Neural cell (in vitro differentiated cells): ENCODE measurements around the gene CALY. TPM values are rescaled to one million over a fixed set of nuclear protein-coding genes. Genes with fewer than 3 reads are reported as not detected.

Source experiments
- H2AFZ ChIP-seq: fragments of 200-600, 300-800 bp; sonication (generic), shearing (Covaris generic); 2 replicates; pipeline ENCODE4 v1.6.0; 2014; ENCODE audit warnings: low read depth, mild to moderate bottlenecking, antibody characterized with exemption, low read length, moderate library complexity
- H3F3A ChIP-seq: fragments of 200-600 bp; shearing (Covaris generic); 2 replicates; pipeline ENCODE4 v1.6.1; 2016; ENCODE audit warnings: mild to moderate bottlenecking, moderate library complexity, mixed read lengths, antibody characterized with exemption, low read length; ENCODE audit not compliant: insufficient read depth, poor library complexity, severe bottlenecking
- H3K27ac ChIP-seq: fragments of 200-600, 300-800 bp; sonication (generic), shearing (Covaris generic); 2 replicates; pipeline ENCODE4 v1.5.1; 2014; ENCODE audit warnings: mild to moderate bottlenecking, low read length, moderate library complexity
- H3K27me3 ChIP-seq: fragments of 300-800, 200-600 bp; sonication (generic), shearing (Covaris generic); 2 replicates; pipeline ENCODE4 v1.6.0; 2014; ENCODE audit warnings: mild to moderate bottlenecking, low read depth, low read length, moderate library complexity; ENCODE audit not compliant: insufficient read depth
- H3K36me3 ChIP-seq: fragments of 300-800, 200-600 bp; sonication (generic), shearing (Covaris generic); 2 replicates; pipeline ENCODE4 v1.5.1; 2014; ENCODE audit warnings: mild to moderate bottlenecking, antibody characterized with exemption, low read length, moderate library complexity; ENCODE audit not compliant: insufficient read depth
- H3K4me2 ChIP-seq: fragments of 300-800, 200-600 bp; sonication (generic), shearing (Covaris generic); 2 replicates; pipeline ENCODE4 v1.6.0; 2014; ENCODE audit warnings: mild to moderate bottlenecking, low read length
- H3K4me3 ChIP-seq: fragments of 300-800, 200-600 bp; sonication (generic), shearing (Covaris generic); 2 replicates; pipeline ENCODE4 v1.5.1; 2014; ENCODE audit warnings: mild to moderate bottlenecking, low read length, moderate library complexity
- H3K79me2 ChIP-seq: fragments of 200-600 bp; shearing (Covaris generic); replicated peaks from 2 replicates; pipeline ENCODE4 v1.6.0; 2014; ENCODE audit warnings: mild to moderate bottlenecking, low read length, moderate library complexity; ENCODE audit not compliant: insufficient read depth
- H3K9ac ChIP-seq: fragments of 300-800, 200-600 bp; sonication (generic), shearing (Covaris generic); 2 replicates; pipeline ENCODE4 v1.6.1; 2016; ENCODE audit warnings: mild to moderate bottlenecking, low read length, mixed read lengths
- H3K9me2 ChIP-seq: fragments of 200-600 bp; shearing (Covaris generic); 2 replicates; pipeline ENCODE4 v1.6.1; 2016; ENCODE audit warnings: mild to moderate bottlenecking, low read length, mixed read lengths; ENCODE audit not compliant: insufficient read depth
- H3K9me3 ChIP-seq: fragments of 200-600, 300-800 bp; sonication (generic), shearing (Covaris generic); 2 replicates; pipeline ENCODE4 v1.6.1; 2016; ENCODE audit warnings: mild to moderate bottlenecking, mixed run types, low read length, moderate library complexity, mixed read lengths
- H4K20me1 ChIP-seq: fragments of 200-600 bp; shearing (Covaris generic); 2 replicates; pipeline ENCODE4 v1.6.1; 2016; ENCODE audit warnings: mild to moderate bottlenecking, mixed run types; ENCODE audit not compliant: insufficient read depth
- CTCF ChIP-seq: fragments of 450-650 bp; IDR thresholded peaks from 2 replicates; pipeline ENCODE4 v1.5.1; 2014; ENCODE audit warnings: antibody characterized with exemption, mild to moderate bottlenecking, moderate library complexity; ENCODE audit not compliant: poor library complexity, severe bottlenecking
- EP300 ChIP-seq: fragments of 450-650 bp; conservative IDR thresholded peaks from 2 replicates; pipeline ENCODE4 v1.6.1; 2014; ENCODE audit warnings: antibody characterized with exemption, mild to moderate bottlenecking, moderate library complexity; ENCODE audit not compliant: poor library complexity, severe bottlenecking
- EZH2 ChIP-seq: fragments of 200-600, 300-800 bp; shearing (Covaris generic), sonication (generic); IDR thresholded peaks from 2 replicates; pipeline ENCODE4 v1.6.1; 2014; ENCODE audit warnings: antibody characterized with exemption, low read length, borderline replicate concordance, mild to moderate bottlenecking; ENCODE audit not compliant: insufficient read depth, poor library complexity, severe bottlenecking
- MXI1 ChIP-seq: fragments of 450-650 bp; conservative IDR thresholded peaks from 2 replicates; pipeline ENCODE4 v1.6.1; 2014; ENCODE audit warnings: antibody characterized with exemption, mild to moderate bottlenecking; ENCODE audit not compliant: poor library complexity, severe bottlenecking
- POLR2AphosphoS5 ChIP-seq: IDR thresholded peaks from 2 replicates; pipeline ENCODE4 v1.6.1; 2012
- RAD21 ChIP-seq: fragments of 450-650 bp; conservative IDR thresholded peaks from 2 replicates; pipeline ENCODE4 v1.6.1; 2014; ENCODE audit warnings: antibody characterized with exemption, mild to moderate bottlenecking, moderate library complexity
- REST ChIP-seq: IDR thresholded peaks from 2 replicates; pipeline ENCODE4 v1.6.1; 2012; ENCODE audit warnings: borderline replicate concordance
- SMC3 ChIP-seq: fragments of 450-650 bp; conservative IDR thresholded peaks from 2 replicates; pipeline ENCODE4 v1.6.1; 2014; ENCODE audit warnings: antibody characterized with exemption, mild to moderate bottlenecking, moderate library complexity; ENCODE audit not compliant: poor library complexity
- TAF1 ChIP-seq: IDR thresholded peaks from 2 replicates; pipeline ENCODE4 v1.6.1; 2012; ENCODE audit warnings: low read depth
- polyA plus RNA-seq: library from polyadenylated mRNA; depleted of rRNA; stranded (reverse); fragments of >200 nt; gene quantifications from 2 replicates; pipeline ENCODE4 v1.2.3, GENCODE V29; 2014

CALY gene
- polyA plus RNA-seq, 1 donor from 2014 or later: 3.7 TPM

- Histone ChIP-seq H3K4me3 (no peak overlapping the region), H4K20me1 (no peaks in the 10 kb centered on the region), H3K9ac (no peak overlapping the region), H3K27ac (no peak overlapping the region), H3F3A (no peaks in the 10 kb centered on the region), H3K9me2 (no peaks in the 10 kb centered on the region), H3K9me3 (no peaks in the 10 kb centered on the region), H3K4me2 (no peak overlapping the region), H3K36me3 (no peaks in the 10 kb centered on the region), H3K27me3 (no peaks in the 10 kb centered on the region), H3K79me2 (no peaks in the 10 kb centered on the region), H2AFZ (no peak overlapping the region)
- no peak for TF ChIP-seq REST
- TF ChIP-seq POLR2AphosphoS5: no peak
- no peak for TF ChIP-seq SMC3
- TF ChIP-seq EP300: no peak
- TF ChIP-seq EZH2: no peak
- no peak for TF ChIP-seq TAF1
- no peak for TF ChIP-seq MXI1
- no peak for TF ChIP-seq CTCF
- TF ChIP-seq RAD21: no peak
Observed at GRCh38 chr10:133349577-133350011, 12.9 kb upstream of the CALY start.

- Histone ChIP-seq H3K4me2 (no peak overlapping the region), H3K27me3 (no peaks in the 10 kb centered on the region), H4K20me1 (no peaks in the 10 kb centered on the region), H3K79me2 (no peaks in the 10 kb centered on the region), H3K36me3 (no peaks in the 10 kb centered on the region), H3K27ac (no peak overlapping the region), H2AFZ (no peak overlapping the region), H3K9ac (no peak overlapping the region), H3K4me3 (no peak overlapping the region), H3F3A (no peaks in the 10 kb centered on the region), H3K9me3 (no peaks in the 10 kb centered on the region), H3K9me2 (no peaks in the 10 kb centered on the region)
- TF ChIP-seq RAD21 (no peak), EZH2 (no peak), POLR2AphosphoS5 (no peak), REST (no peak), MXI1 (no peak)
Observed at GRCh38 chr10:133349160-133349568, 12.5 kb upstream of the CALY start.
